ENCODE data around the gene HOXB6. TPM values are rescaled to one million over a fixed set of nuclear protein-coding genes. Genes with fewer than 3 reads are reported as not detected.

Gene HOXB6
- total RNA-seq, 1 experiment from 2014 or later: not detected

DNA sequence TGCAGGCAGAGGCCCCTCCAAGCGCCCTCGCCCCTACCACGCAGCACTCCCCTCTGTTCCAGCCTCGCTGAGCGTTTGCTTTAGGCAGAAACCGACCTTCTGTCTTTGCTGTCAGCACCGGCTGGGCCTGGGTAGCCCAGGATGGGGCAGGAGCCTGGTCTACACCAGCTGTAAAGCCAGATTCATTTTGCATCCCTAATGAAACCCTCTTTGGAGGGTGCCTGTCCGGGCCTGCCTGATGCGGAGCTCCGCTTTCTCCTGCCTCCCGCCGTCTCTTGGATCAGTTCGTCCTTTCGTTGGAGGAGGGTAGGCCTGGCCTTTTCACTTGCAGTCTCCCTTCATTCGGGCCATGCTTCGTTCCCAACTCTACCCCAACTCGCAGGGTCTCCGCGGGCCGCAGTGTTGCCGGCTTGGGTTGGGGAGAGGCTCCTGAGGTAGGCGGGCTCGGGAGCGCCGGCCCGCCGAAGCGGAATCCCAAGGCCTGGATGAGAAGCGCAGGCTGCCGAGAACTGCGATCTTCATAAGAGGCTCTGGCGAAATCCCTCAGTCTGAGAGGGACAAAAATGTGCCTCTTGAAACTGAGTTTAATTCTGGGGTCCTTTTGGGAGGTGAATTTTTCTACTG, 15.2 kb upstream of the HOXB6 start:
- Histone ChIP-seq H3K27me3 (ENCODE audit: control insufficient read depth, insufficient read depth, low read length) (peaks cover 99% of the 10 kb centered on the region), H3K4me3 (ENCODE audit: insufficient read depth, low read depth, low read length) (no peak overlapping the region), H3K36me3 (replicated peaks; ENCODE audit: control insufficient read depth, insufficient read depth, low read length) (no peaks in the 10 kb centered on the region)
- DNase-seq: peak; percentile 73

DNA sequence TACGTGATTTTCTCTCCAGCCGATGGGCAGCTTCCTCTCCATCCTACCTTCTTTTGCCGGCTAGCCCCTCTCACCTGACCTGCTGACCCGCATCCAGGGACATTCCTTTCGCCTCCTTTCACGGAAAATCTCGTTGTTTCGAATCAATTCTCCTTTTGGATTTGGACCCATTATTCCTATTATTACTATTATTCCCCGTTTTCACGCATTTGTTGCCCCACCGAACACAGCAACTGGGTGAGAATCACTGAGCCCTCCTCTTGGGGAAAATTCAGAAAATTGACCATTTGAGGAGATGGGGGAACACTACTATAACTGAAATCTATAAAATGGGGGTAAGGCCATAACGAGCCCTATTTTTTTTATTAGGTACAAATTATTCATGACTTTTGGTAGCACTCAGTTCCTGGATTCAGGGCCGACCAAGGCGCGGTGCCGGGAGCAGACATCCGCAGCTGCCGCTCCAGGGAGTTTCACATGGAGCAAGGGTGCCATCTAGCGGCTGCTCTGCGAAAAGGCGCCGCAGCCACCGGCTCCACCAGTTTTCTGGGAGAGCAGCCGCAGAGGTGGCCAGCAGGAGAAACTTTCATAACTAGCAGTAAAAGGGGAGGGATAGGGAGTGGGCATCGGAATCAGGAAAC, 13.6 kb upstream of the HOXB6 start:
- H3K4me3 ChIP-seq (ENCODE audit: insufficient read depth, low read depth, low read length): no peak overlapping the region
- peaks cover 99% of the 10 kb centered on the region for H3K27me3 ChIP-seq (ENCODE audit: control insufficient read depth, insufficient read depth, low read length)

GRCh38 chr17:48617471-48618255, 12.9 kb upstream of the HOXB6 start:
- peak; percentile 78 for DNase-seq
- H3K36me3 ChIP-seq (replicated peaks; ENCODE audit: control insufficient read depth, insufficient read depth, low read length): no peaks in the 10 kb centered on the region
- peaks cover 99% of the 10 kb centered on the region for H3K27me3 ChIP-seq (ENCODE audit: control insufficient read depth, insufficient read depth, low read length)
- H3K4me3 ChIP-seq (ENCODE audit: insufficient read depth, low read depth, low read length): no peak overlapping the region

More for the DNA sequence above, 13.6 kb upstream of the HOXB6 start:
- DNase-seq: peak; percentile 97
- no peaks in the 10 kb centered on the region for H3K36me3 ChIP-seq (replicated peaks; ENCODE audit: control insufficient read depth, insufficient read depth, low read length)

- Histone ChIP-seq H3K36me3 (replicated peaks; ENCODE audit: control insufficient read depth, insufficient read depth, low read length) (no peaks in the 10 kb centered on the region), H3K27me3 (ENCODE audit: control insufficient read depth, insufficient read depth, low read length) (peaks cover 99% of the 10 kb centered on the region), H3K4me3 (ENCODE audit: insufficient read depth, low read depth, low read length) (no peak overlapping the region)
- no peak for DNase-seq
These were observed 12.1 kb upstream of the HOXB6 start for GRCh38 chr17:48616717-48617470.

GRCh38 chr17:48615963-48616716, 11.4 kb upstream of the HOXB6 start:
- no peak for DNase-seq
- Histone ChIP-seq H3K27me3 (ENCODE audit: control insufficient read depth, insufficient read depth, low read length) (peaks cover 99% of the 10 kb centered on the region), H3K36me3 (replicated peaks; ENCODE audit: control insufficient read depth, insufficient read depth, low read length) (no peaks in the 10 kb centered on the region), H3K4me3 (ENCODE audit: insufficient read depth, low read depth, low read length) (no peak overlapping the region)

DNA sequence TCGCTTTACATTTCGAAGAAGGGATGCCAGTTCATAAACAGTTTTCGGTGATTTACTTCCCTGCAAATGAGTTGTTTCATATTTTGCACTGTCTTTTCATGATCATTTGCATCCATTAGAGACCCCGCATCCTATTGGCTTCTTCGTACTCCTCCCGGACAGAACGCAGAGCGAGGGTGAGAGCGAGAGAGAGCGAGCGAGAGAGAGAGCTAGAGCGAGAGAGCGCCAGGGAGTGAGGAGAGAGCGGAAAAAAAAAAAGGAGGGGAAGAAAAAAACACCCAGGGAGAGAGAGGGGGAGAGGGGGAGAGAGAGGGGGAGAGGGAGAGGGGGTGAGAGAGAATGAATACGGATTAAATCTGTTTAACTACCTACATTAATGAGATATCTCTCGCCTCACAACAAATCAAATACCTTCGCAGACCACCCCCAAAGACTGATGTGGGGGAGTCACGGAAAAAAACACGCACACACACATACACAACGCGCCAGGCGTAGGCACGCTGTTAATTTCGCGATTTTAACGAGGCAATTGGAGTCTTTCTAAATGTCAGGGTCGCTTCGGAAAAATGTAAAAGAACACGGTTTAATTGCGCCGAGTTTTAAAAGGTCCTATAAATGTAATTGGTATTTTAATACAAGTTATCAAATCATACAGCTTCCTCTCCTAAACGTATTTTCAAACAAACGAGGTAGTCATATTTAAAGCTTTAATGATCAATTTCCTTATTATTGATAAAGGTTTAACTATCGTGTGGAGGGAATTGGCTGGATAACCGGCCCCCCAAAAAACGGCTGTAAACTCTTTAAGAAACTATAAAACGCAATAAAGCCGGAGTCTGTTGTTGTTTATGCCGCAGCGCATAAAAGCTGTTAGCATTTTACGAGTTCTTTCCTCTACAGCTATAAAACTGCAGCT, 10.5 kb upstream of the HOXB6 start, which contains the start of gene HOXB8:
Gene HOXB8, minus strand, starts transcription at position 246 of the 916 bp plus-strand sequence. CDS start 588 bp downstream, outside the sequence.
- H3K4me3 ChIP-seq (ENCODE audit: insufficient read depth, low read depth, low read length): no peak within 1 kb of the TSS
- DNase-seq: no peak
- peaks cover 99% of the 10 kb centered on the region for H3K27me3 ChIP-seq (ENCODE audit: control insufficient read depth, insufficient read depth, low read length)
- no peaks in the 10 kb centered on the region for H3K36me3 ChIP-seq (replicated peaks; ENCODE audit: control insufficient read depth, insufficient read depth, low read length)

DNA sequence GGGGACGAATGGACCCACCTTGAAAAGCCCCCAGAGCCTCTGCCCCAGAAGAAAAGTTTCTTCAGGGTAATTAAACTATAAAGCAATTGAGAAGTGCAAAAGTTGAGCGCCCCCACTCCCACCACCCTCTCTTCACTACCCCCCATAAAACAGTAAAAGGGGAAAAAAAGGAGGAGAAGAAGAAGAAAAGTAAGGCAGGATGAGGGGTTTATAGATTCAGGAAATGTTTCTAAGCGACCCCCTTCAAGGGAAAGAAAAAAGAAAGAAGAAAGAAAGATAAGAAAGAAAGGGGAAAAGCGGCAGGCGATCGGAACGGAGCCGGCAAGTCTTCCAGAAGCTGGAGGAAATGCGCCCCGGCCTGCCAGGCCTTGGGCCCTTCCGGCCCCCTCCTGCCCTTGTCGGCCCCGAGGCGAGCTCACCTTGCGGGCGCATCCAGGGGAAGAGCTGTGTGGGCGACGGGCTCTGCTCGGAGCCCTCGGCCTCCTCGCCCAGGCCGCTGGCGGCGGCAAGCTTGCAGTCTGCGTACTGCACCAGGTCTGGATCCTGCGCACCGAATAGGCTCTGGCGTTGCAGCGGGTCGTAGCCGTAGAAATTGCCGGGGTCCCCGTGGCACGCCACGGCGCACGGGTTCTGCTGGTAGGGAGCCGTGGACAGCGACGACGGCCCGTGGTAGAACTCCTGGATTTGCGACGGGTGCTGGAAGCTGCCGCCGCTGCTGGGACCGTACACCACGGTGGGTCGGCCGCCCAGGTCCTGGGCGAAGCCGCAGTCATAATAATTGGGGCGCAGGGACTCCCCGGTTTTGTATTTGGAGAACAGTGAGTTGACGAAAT, 9.3 kb upstream of the HOXB6 start:
- no peak overlapping the region for H3K4me3 ChIP-seq (ENCODE audit: insufficient read depth, low read depth, low read length)
- no peaks in the 10 kb centered on the region for H3K36me3 ChIP-seq (replicated peaks; ENCODE audit: control insufficient read depth, insufficient read depth, low read length)
- H3K27me3 ChIP-seq (ENCODE audit: control insufficient read depth, insufficient read depth, low read length): peaks cover 99% of the 10 kb centered on the region
- DNase-seq: peak; percentile 83

GRCh38 chr17:48612854-48613691, 8.3 kb upstream of the HOXB6 start:
- peak; percentile 87 for DNase-seq
- no peak overlapping the region for H3K4me3 ChIP-seq (ENCODE audit: insufficient read depth, low read depth, low read length)

GRCh38 chr17:48612456-48612853, 7.7 kb upstream of the HOXB6 start:
- no peak for DNase-seq
- Histone ChIP-seq H3K4me3 (ENCODE audit: insufficient read depth, low read depth, low read length) (no peak overlapping the region), H3K27me3 (ENCODE audit: control insufficient read depth, insufficient read depth, low read length) (peaks cover 99% of the 10 kb centered on the region), H3K36me3 (replicated peaks; ENCODE audit: control insufficient read depth, insufficient read depth, low read length) (no peaks in the 10 kb centered on the region)

More at GRCh38 chr17:48612854-48613691, 8.3 kb upstream of the HOXB6 start:
- peaks cover 99% of the 10 kb centered on the region for H3K27me3 ChIP-seq (ENCODE audit: control insufficient read depth, insufficient read depth, low read length)
- no peaks in the 10 kb centered on the region for H3K36me3 ChIP-seq (replicated peaks; ENCODE audit: control insufficient read depth, insufficient read depth, low read length)

DNA sequence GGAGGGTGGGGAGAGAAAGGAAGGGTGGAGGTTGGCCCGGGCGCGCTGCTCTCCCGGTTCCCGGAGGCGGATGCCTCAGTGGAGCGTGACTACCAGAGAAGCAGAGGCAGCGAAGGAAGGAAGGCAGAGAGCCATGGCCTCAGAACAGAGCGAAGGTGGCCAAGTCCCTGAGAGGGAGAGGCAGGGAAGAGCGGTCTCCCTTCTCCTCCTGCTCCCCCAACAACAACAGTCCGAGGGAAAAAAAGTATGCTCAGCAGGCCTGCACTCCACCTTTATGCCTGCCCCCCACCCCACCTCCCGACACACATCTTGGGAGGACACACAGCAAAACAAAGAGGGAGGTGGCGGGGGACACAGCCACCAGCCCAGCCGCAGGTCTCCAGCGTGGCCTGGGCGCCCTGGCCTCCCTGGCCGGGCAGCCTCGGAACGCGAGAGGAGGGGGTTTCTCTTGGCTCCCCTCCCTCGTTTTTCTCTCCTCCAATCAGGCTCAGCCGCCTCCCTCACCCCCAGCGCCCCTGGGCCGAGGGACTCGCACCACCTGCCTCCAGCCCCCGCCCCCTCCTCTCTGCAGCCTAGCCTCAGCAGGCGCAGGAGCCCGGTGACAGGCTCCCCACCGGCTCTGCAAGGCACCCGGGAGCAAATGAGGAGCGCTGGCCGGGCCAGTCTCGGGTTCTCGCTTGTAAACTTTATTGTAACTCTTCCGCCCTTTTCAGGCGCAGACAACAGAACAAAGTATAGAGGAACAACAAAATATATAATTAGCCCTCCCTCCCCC, 7.1 kb upstream of the HOXB6 start:
- Histone ChIP-seq H3K36me3 (replicated peaks; ENCODE audit: control insufficient read depth, insufficient read depth, low read length) (no peaks in the 10 kb centered on the region), H3K27me3 (ENCODE audit: control insufficient read depth, insufficient read depth, low read length) (peaks cover 99% of the 10 kb centered on the region), H3K4me3 (ENCODE audit: insufficient read depth, low read depth, low read length) (no peak overlapping the region)
- DNase-seq: peak; percentile 83

DNA sequence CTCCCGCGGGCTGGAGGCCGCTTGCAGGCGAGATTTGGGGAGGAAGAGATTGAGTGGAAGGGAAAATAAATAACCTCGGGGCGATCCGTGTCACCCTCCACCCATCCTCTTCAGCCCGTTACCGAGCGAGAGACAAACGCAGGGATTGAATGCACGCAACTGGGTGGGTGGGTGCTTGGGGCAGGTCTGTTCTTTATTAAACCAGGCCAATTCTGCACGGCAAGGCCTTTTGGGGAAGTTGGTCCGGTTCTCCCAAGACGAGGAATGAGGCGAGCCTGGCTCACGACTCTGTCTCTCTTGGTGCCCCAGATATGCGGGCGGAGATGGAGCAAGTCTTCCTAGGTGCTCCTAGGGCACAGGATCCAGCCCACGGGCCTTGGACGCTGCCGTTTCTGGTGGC, 6.4 kb upstream of the HOXB6 start:
- H3K4me3 ChIP-seq (ENCODE audit: insufficient read depth, low read depth, low read length): no peak overlapping the region
- peaks cover 99% of the 10 kb centered on the region for H3K27me3 ChIP-seq (ENCODE audit: control insufficient read depth, insufficient read depth, low read length)
- no peaks in the 10 kb centered on the region for H3K36me3 ChIP-seq (replicated peaks; ENCODE audit: control insufficient read depth, insufficient read depth, low read length)
- no peak for DNase-seq

All from H7 (cell line).